Activated naive CD4-positive, alpha-beta T cell (primary cell): ENCODE results near the gene POLR2J.

Source experiments
- DNase-seq, 4 experiments: peaks; one replicate each; lab custom pipeline; 2025; lab: John Stamatoyannopoulos, UW

Gene POLR2J

DNA sequence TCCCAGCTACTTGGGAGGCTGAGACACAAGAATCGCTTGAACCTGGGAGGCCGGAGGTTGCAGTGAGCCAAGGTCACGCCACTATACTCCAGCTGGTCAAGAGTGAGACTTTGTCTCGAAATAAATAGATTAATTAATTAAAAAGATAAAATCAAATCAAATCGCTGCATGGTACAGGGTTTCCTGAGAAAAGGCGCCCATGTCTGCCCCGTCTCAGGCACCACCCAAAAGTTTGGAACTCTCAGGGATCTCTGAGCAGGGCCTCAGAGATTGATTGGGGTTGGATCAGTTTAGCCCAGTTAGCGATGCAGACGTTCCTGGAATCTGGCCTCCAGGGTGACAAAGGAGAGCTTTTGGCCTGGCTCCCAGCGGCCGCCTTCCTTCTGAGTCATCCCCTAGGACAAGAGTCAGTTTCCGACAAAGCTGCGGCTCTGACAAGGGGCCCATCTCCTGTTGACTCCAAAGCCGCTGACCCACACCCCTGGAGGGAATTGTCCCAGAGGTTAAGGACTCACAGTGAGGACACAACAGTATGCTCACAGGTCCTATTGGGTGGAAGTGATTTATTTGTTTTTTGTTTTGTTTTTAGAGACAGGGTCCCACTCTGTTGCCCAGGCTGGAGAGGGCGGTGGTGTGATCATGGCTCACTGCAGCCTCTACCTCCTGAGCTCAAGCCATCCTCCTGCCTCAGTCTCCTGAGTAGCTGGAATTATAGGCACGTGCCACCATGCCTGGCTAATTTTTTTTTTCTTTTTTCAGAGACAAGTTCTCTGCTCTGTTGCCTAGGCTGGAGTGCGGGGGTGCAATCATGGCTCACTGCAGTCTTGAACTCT lies 38.5 kb downstream of the POLR2J start:
- no peak for DNase-seq

DNA sequence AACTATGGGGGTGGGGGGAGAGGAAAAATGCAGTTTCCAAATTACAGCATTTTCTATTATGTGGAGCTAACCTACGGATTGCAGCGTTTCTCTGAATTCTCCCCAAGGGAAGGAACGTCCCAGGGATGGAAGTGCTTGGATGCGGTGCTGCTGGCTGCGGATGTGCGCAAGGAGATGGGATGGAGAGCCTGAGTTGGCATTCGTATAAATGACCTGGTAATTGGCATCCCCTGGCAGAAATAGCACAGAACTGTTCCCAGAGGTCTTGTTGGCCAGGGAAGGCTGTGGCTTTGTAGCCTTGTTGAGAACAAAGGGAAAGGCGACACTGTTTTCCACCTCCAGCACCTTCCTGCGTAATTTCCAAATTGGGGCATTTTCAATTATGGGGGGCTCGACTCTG lies 42.6 kb downstream of the POLR2J start:
- DNase-seq = no peak

DNA sequence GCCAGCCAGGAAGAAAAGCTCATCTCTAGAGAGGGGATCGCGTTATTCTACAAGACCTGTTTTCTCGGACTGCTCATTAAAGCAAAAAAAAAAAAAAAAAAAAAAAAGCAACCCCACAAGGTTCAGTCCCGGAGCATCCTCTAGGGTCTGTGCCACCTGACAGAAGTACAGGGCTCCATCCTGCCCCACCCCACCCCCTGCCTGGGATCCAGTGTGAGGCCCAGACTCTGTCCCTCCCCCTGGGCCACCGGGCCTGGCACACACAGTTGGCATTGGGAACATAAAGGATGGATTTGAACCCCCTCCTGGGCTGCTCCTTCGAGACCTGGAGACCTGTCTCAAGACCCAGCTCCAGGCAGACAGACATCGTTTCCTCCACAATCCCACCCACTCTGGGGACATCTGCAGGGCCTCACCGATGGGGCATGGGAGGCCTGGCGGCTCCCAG lies 44.7 kb downstream of the POLR2J start:
- DNase-seq = no peak

DNA sequence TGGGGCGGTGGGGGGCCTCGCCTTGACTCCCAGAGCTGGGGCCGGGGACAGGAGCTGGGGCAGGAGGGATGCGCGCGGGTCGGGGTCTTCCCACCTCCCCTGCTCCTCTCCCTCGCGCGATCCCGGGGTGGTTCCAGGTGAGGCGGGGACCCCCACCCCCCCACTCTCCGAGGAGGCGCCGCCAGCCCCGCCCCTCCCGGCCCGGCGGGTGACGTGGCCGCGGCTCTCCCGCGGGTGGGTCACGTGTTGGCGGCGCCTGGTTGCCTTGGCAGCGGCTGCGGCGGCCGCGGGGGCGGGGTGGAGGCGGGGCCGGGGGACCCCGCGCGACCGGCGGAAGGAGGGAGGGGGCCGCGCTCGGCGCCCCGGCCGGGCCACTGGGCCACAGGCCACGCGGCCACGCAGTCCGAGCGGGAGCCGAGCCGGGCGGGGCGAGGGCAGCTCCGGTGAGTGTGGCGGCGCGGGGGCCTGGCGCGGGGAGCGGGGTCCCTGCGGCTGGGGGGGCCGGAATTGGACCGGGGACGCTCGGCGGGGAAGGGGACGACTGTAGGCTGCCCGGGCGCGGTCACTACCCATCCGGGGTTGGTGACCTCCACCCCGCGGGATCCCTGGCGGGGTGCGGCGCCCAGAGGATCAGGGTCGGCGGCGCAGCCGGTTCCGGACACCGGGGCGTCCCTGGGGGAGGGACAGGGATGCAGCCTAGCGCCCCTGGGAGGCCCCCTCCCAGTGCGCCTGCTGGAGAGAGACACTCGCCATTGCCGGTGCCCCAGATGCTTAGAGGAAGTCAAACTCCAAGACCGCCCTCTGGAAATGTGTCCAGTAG lies 45.3 kb downstream of the POLR2J start, which contains the start of gene ORAI2:
TSS of gene ORAI2 (plus strand) at position 357 of the 820 bp plus-strand sequence. CDS start 5,382 bp downstream, outside the sequence.
- DNase-seq = peak; percentile 53 to 88 (median 68)

DNA sequence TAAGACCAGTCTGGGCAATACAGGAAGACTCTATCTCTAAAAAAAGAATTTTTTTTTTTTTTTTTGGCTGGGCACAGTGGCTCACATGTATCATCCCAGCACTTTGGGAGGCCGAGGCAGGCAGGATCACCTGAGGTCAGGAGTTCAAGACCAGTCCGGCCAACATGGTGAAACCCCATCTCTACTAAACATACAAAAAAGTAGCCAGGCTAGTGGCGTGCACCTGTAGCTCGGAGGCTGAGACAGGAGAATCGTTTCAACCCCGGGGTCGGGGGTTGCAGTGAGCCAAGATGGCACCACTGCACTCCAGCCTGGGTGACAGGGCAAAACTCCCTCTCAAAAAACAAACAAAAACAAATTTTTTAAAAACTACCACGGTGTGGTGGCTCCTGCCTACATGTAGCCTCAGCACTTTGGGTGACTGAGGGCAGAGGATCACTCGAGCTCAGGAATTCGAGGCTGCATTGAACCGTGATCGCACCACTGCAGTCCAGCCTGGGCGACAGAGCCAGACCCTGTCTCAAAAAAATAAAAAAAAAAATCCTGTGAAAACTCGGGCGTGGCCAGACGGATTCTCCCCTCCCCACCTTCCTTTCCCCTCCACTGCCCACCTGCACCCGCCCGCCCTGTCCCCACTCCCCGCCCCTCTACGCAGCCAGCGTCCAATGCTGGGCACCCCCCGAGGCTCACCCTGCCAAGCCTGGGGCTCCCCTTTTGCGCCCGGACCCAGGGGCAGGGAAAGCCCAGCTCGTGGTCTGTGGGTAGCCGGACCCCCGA lies 46.1 kb downstream of the POLR2J start:
- no peak for DNase-seq

DNA sequence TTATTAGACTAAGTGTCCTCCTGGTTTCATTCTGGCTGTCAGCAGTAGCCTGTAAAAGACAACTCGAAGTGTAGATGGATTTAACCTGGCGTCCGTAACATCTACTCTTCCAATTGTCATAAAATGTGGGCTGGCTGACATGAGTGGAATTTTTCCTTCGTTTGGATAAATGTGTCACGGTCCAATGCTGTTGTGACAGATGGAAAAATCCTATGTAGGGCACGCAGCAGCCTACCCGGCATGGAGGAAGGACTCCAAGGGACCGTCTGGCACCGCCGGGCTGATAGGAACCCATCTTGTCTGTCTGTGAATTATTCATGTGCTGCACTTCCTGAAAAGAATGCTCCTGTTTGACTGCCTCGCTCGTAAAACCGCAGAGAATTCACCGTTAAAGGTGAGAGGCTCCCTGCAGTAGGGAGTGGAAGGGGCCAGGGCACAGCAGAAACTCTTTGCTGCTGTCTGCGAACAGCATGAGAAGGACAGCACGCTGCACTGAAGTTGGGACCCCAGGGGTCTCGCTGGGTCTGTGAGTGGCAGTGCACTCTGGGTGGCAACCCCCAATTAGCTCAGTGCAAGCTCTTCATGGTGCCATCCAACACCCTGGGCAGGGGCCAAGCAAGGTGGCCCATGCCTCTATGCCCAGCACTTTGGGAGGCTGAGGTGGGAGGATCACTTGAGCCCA lies 47.0 kb downstream of the POLR2J start:
- DNase-seq = peak in 3 of 4 experiments; percentile 12 to 36 (median 28)

DNA sequence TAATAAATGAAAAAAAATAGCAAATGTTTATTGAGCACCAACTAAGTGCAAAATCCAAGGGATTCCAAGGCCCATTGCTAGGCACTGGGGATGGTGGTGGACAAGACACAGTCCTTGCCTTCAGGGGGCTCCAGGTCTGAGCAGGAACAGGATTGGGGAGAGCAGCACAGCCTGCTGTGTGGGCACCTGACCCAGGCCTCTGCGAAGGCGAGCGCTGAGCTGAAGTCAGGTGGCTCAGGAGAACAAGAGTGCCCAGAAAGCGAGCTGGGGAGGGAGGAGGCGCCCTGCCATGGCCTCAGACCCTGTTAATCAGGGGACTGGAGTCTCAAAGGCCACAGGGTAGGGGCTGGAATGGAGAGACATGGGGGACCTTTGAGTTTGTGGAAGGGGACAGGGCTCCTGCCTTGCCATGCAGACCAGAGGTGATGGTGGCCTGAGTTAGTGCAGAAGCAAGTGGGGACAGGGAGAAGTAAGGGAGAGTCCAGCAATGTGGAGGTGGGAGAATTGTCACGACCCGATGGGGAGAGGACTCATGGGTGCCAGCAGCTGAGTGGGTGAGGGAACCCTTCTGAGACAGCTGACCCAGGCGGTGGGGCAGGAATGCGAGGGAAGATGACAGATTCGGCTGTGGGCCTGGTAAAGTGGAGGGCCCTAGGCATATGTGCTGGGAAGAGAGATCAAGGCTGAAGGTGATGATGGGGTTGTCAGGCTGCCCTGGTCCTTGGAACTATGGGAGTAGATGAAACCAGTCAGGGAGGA lies 49.4 kb downstream of the POLR2J start:
- DNase-seq = no peak

DNA sequence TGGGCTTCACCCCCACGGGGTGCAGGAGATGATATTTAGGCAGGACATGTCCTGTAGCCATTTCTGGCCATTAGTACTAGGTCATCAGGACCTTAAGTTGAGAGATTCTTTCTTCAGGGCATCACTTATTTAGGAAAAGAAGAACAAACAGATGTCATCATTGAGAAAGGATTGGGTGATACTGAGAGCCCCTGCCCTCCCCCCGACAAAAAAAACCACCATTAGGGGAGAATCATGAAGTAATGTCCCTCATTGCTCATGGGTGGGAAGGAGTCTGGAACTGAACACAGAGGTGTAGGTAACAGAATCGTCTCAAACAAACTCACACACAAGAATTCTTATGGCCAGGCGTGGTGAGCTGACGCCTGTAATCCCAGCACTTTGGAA lies 51.7 kb downstream of the POLR2J start:
- DNase-seq = no peak

DNA sequence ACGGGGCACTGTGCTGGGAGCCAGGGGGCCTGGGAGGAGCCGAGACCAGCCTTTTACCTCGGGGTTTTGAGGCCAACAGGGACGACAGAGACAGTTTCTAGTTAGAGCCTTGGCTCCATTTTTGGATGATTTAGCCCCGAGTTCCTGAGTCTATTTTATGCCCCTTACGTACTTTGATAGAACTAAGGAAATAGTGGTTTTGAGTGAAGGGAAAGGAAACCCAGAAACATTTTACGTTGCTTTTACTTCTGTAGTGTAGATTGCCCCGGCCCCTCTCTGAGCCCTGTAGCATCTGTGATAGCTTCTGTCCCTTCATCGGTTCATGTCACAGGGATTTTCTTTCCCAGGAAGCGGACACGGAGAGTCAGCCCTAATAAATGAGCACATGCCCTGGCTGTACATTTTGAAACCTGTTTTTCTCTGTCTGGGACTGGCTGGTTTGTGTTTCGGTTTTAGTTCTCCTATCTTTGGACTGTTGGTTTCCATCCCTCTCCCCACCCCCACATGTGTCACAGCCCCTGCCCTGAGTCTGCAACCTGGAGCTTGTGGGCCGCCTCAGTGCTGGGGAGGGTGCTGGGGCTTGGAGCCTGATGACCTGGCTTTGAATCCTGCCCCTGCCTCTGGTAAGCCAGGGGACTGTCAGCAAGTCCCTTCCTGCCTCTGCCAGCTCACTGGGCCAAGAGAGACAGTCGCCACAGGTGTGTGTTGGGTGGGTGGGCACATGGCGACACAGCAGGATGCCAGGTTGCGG lies 52.3 kb downstream of the POLR2J start:
- peak in 3 of 4 experiments; percentile 17 to 20 (median 20) for DNase-seq

DNA sequence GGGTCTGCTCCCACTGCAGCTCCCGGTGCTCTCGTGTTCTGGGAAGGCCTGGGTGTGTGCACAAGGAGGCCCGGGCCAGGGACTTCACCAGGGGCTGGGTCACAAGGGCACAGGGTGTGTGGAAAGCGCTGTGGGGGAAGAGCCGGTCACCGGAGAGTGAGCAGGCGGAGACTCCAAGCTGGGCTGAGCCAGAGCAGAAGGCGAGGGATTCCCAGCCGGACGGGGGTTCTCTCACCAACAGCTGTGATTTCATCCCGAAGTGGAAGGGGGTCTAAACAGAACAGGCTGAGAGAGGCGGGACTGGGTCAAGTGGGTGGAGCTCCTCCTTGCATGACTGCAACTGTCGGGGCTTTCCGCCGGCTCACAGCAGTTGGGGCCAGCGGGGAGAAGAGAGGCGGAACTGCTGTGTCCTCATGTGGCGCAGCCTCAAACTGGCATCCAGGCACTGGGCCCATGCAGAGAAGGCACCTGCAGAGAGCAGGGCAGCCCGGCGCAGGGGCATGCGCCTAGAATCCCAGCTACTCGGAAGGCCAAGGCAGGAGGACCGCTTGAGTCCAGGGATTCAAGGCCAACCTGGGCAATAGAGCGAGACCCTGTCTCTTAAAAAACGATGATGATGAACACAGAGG lies 53.0 kb downstream of the POLR2J start:
- peak; percentile 45 to 69 (median 58) for DNase-seq

DNA sequence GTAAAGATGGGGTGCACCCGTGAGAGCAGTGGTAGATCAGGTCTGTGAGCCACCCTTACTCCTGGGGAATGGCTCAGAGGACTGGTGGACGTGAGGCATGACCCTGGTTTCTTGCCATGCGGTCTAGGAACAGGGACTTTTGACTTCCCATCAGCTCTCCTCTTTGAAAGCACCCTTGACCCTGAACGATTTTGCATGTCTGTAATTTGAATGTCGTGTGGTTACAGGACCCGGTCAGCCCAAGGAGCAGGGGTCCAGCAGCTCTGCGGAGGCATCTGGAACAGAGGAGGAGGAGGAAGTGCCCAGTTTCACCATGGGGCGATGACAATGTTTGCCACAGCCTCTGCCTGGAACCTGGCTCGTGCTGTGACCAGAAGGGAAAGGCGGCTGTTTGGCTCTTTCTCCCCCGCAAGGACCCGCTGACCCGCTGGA lies 53.9 kb downstream of the POLR2J start:
- DNase-seq = no peak

DNA sequence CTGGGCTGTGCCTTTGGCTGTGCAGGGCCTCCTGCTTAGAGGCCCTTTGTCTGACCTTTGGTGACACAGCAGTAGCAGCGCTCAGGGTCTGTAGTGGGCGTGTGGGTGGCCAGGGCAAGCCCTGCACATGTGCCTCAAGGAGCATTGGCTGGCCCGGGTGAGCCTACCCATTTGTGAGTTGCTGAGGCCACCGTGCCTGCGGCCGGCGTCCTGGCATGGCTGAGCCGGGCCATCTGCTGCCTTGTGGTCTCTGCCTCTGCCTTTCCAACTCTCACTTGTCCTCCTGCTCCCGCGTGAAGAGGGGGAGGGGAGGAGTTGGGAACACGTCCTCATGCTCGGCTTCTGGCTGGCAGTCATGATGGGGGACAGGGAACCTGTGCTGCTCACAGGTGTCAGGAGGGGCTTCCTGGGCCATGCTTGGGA lies 54.6 kb downstream of the POLR2J start:
- DNase-seq = no peak
